ENCODE data around the gene TMEM63C.
A peak's percentile ranks its signal among the peaks of the same experiment; 100 is the strongest.

Gene TMEM63C

GRCh38 chr14:77259025-77259715, 77.6 kb downstream of the TMEM63C start:
- no peak for DNase-seq

GRCh38 chr14:77260199-77260598, 78.6 kb downstream of the TMEM63C start:
- DNase-seq = no peak

- DNase-seq = peak in 1 of 2 donors; percentile 3
These were observed 79.0 kb downstream of the TMEM63C start for GRCh38 chr14:77260631-77261030.

GRCh38 chr14:77264466-77265186, 83.0 kb downstream of the TMEM63C start:
- no peak for DNase-seq

- DNase-seq = no peak
These were observed 83.6 kb downstream of the TMEM63C start for GRCh38 chr14:77265187-77265515.

GRCh38 chr14:77265561-77266335, 84.2 kb downstream of the TMEM63C start:
- no peak for DNase-seq

GRCh38 chr14:77266336-77266735, 84.7 kb downstream of the TMEM63C start:
- no peak for DNase-seq

- DNase-seq = no peak
These were observed 86.5 kb downstream of the TMEM63C start for GRCh38 chr14:77267937-77268699.

- DNase-seq = no peak
These were observed 87.5 kb downstream of the TMEM63C start for GRCh38 chr14:77268989-77269600.

GRCh38 chr14:77270361-77271112, 88.9 kb downstream of the TMEM63C start:
- no peak for DNase-seq

- no peak for DNase-seq
These were observed 89.6 kb downstream of the TMEM63C start, which contains the start of gene NGB for GRCh38 chr14:77271113-77271710. NGB (minus strand) TSS chr14:77271206; CDS start chr14:77270937, 269 bp downstream.

- no peak for DNase-seq
These were observed 90.7 kb downstream of the TMEM63C start for GRCh38 chr14:77272261-77272660.

GRCh38 chr14:77273796-77274195, 92.2 kb downstream of the TMEM63C start:
- no peak for DNase-seq

- DNase-seq = no peak
These were observed 93.5 kb downstream of the TMEM63C start for GRCh38 chr14:77275041-77275580.

GRCh38 chr14:77275601-77276017, 94.0 kb downstream of the TMEM63C start:
- DNase-seq = no peak

- DNase-seq = no peak
These were observed 94.8 kb downstream of the TMEM63C start for GRCh38 chr14:77276295-77276935.

- DNase-seq = no peak
These were observed 95.4 kb downstream of the TMEM63C start for GRCh38 chr14:77276959-77277358.

GRCh38 chr14:77278461-77279230, 97.0 kb downstream of the TMEM63C start:
- DNase-seq = no peak

- no peak for DNase-seq
These were observed 98.1 kb downstream of the TMEM63C start for GRCh38 chr14:77279719-77280118.

Data from inflammatory macrophage (primary cell).